ENCODE data around the gene TRAPPC8. TPM values are rescaled to one million over a fixed set of nuclear protein-coding genes. Genes with fewer than 3 reads are reported as not detected.
"Not testable (repeated sequence)": the region's sequence is repeated elsewhere in the genome, so short reads cannot be mapped to it uniquely, and the experiment has no call there.

The TRAPPC8 gene
- total RNA-seq, 1 donor from 2014 or later = 57.9 TPM

GRCh38 chr18:31863103-31863502 lies 79.8 kb downstream of the TRAPPC8 start:
- no peak for DNase-seq (ENCODE audit: low read depth in 2 of 2)

GRCh38 chr18:31860488-31860887 lies 82.4 kb downstream of the TRAPPC8 start:
- DNase-seq (ENCODE audit: low read depth in 2 of 2) = no peak

- DNase-seq (ENCODE audit: low read depth in 2 of 2) = peak; percentile 69 to 86
Measured at GRCh38 chr18:31857526-31858106, 85.3 kb downstream of the TRAPPC8 start.

- no peak for DNase-seq (ENCODE audit: low read depth in 2 of 2)
Measured at GRCh38 chr18:31850844-31851243, 92.1 kb downstream of the TRAPPC8 start.

- peak; percentile 50 to 70 for DNase-seq (ENCODE audit: low read depth in 2 of 2)
Measured at GRCh38 chr18:31840499-31840898, 102.4 kb downstream of the TRAPPC8 start.

GRCh38 chr18:31837879-31838278 lies 105.0 kb downstream of the TRAPPC8 start:
- DNase-seq (ENCODE audit: low read depth in 2 of 2) = no peak

- no peak for DNase-seq (ENCODE audit: low read depth in 2 of 2)
Measured at GRCh38 chr18:31835528-31836133, 107.3 kb downstream of the TRAPPC8 start.

GRCh38 chr18:31831903-31832302 lies 111.0 kb downstream of the TRAPPC8 start:
- no peak for DNase-seq (ENCODE audit: low read depth in 2 of 2)

- DNase-seq (ENCODE audit: low read depth in 2 of 2) = no peak
Measured at GRCh38 chr18:31830686-31831085, 112.2 kb downstream of the TRAPPC8 start.

GRCh38 chr18:31828613-31829012 lies 114.3 kb downstream of the TRAPPC8 start:
- no peak for DNase-seq (ENCODE audit: low read depth in 2 of 2)

- not testable (repeated sequence) for DNase-seq (ENCODE audit: low read depth in 2 of 2)
Measured at GRCh38 chr18:31826673-31827325, 116.1 kb downstream of the TRAPPC8 start.

- DNase-seq (ENCODE audit: low read depth in 2 of 2) = no peak
Measured at GRCh38 chr18:31825772-31826171, 117.2 kb downstream of the TRAPPC8 start.

- peak in 1 of 2 donors; percentile 25 for DNase-seq (ENCODE audit: low read depth in 2 of 2)
Measured at GRCh38 chr18:31821545-31822171, 121.3 kb downstream of the TRAPPC8 start.

GRCh38 chr18:31819925-31820229 lies 123.1 kb downstream of the TRAPPC8 start:
- no peak for DNase-seq (ENCODE audit: low read depth in 2 of 2)

- DNase-seq (ENCODE audit: low read depth in 2 of 2) = peak; percentile 40 to 48
Measured at GRCh38 chr18:31819106-31819924, 123.6 kb downstream of the TRAPPC8 start.

- DNase-seq (ENCODE audit: low read depth in 2 of 2) = no peak
Measured at GRCh38 chr18:31814132-31814531, 128.8 kb downstream of the TRAPPC8 start.

GRCh38 chr18:31810336-31811130 lies 132.4 kb downstream of the TRAPPC8 start:
- not testable (repeated sequence) for DNase-seq (ENCODE audit: low read depth in 2 of 2)

GRCh38 chr18:31809049-31809448 lies 133.9 kb downstream of the TRAPPC8 start:
- DNase-seq (ENCODE audit: low read depth in 2 of 2) = not testable (repeated sequence)

- DNase-seq (ENCODE audit: low read depth in 2 of 2) = no peak
Measured at GRCh38 chr18:31801078-31801477, 141.8 kb downstream of the TRAPPC8 start.

GRCh38 chr18:31799257-31799656 lies 143.7 kb downstream of the TRAPPC8 start:
- not testable (repeated sequence) for DNase-seq (ENCODE audit: low read depth in 2 of 2)

GRCh38 chr18:31798399-31798798 lies 144.5 kb downstream of the TRAPPC8 start:
- no peak for DNase-seq (ENCODE audit: low read depth in 2 of 2)

Data from dermis microvascular lymphatic vessel endothelial cell (primary cell).